Measurements from ENCODE around the gene PARD3B.

DNA sequence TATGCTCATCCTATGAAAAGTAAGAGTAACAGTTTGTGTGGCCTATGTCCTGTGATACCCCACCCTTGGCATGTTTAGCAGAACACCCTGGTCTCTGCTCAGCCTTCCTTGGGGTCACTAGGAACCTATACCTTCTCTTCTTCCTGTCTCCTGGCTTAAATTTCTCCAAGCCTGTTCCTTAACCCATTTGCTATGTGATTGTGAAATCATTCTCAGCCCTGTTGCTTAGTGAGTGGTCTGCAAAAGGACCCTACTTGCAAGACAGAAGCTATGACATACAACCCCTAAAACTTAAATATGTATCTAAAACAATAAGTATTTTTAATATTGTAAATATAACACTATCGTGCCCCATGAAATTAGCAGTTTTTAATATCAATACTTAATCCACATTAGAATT, 524.7 kb downstream of the PARD3B start:
- no peak for TF ChIP-seq POLR2A (IDR thresholded peaks at IDR 0.05; ENCODE audit: low read depth, low read length)
- no peak for TF ChIP-seq POLR2AphosphoS5 (IDR thresholded peaks at IDR 0.05; ENCODE audit: low read depth, low read length)
- no peak for TF ChIP-seq TAF1 (IDR thresholded peaks at IDR 0.05; ENCODE audit: borderline replicate concordance, low read depth, low read length)

Measured in GM12892 (cell line).